ENCODE results near the gene TMEM92.

The TMEM92 gene

DNA sequence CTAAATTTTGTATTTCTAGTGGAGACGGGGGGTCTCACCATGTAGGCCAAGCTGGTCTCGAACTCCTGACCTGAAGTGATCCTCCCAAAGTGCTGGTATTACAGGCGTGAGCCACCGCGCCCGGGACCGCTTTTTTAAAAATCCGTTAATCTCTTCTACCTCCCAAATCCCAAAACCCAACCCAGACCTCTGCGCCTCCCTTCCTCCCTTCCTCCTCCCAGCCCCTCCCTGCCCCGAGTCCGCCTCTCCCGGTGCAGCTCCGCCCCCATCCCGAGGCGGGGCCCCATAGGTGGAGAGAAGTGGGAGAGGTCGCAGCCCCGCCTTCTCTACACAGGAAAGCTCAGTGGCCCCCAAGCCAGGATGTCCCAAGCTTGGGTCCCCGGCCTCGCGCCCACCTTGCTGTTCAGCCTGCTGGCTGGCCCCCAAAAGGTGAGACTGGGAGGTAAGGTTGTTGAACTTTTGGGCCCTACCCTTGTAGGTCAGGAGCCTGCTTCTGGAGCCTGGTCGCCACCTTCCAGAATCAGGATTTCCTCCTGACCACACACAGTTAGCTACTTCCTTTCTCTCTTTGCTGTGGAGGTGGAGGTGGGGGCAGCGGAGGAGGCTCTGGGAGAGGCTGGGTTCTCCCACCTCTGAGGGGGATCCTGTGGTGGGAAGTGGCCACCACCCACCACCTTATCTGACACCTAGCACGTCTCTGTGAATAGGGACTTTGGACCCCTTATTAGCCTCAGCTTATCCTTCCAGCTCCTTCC lies at the start of gene TMEM92:
Gene TMEM92, plus strand, starts transcription at position 325 of the 755 bp plus-strand sequence. Its CDS starts 36 bp downstream, at position 361.
- DNase-seq = no peak

DNA sequence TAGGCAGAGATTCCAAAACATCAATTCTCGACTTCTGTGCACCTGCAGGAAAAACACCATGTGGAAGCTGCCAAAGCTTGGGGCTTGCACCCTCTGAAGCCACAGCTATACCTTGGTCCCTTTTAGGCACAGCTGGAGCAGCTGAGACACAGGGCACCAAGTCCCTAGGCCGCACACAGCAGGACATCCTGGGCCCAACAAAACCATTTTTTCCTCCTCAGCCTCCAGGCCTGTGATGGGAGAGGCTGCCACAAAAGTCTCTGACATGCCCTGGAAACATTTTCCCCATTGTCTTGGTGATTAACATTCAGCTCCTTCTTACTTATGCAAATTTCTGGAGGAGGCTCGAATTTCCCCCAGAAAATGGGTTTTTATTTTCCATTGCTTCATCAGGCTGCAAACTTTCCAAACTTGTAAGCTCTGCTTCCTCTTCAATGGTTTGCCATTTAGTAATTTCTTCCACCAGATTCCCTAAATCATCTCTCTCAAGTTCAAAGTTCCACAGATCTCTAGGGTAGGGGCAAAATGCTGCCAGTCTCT lies 48.5 kb upstream of the TMEM92 start:
- DNase-seq = no peak

- no peak for DNase-seq
These were observed 39.7 kb upstream of the TMEM92 start for GRCh38 chr17:50234581-50234980.

GRCh38 chr17:50237901-50238300 lies 36.4 kb upstream of the TMEM92 start:
- no peak for DNase-seq

- DNase-seq = no peak
These were observed 35.5 kb upstream of the TMEM92 start for GRCh38 chr17:50238601-50239280.

DNA sequence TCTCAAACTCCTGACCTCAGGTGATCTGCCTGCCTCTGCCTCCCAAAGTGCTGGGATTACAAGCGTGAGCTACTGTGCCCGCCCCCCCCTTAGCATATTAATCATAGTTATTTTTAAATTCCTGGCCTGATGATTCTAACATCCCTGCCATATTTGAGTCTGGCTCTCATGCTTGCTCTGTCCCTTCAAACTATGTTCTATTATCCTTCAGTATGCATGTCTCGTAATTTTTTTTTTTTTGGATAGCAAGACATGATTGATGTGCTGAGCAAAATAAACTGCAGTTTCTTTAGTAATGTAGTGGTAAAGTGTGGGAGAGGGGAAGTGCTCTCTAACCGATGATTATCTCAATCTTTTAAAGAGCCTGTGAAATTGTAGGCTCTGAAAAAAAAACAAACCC lies 34.3 kb upstream of the TMEM92 start:
- DNase-seq = no peak

DNA sequence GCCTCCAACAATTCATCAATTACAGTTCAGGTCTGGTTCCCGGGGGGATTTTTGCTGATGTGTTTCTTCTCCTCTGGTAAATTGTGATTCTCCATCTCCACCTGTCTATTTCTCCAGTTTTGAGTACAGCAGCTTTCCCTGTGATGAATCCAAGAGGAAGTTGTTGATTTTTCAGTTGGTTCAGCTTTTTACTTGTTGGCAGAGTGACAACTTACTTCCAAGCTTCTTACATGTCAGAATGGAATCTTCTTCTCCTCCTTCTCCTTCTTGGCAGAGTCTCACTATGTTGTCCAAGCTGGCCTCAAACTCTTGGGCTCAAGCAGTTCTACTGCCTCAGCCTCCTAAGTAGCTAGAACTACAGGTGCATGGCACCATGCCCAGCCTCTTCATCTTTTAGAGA lies 33.4 kb upstream of the TMEM92 start:
- no peak for DNase-seq

- no peak for DNase-seq
These were observed 32.8 kb upstream of the TMEM92 start for GRCh38 chr17:50241431-50241830.

GRCh38 chr17:50244771-50245170 lies 29.5 kb upstream of the TMEM92 start:
- no peak for DNase-seq

GRCh38 chr17:50248255-50248654 lies 26.0 kb upstream of the TMEM92 start:
- no peak for DNase-seq

DNA sequence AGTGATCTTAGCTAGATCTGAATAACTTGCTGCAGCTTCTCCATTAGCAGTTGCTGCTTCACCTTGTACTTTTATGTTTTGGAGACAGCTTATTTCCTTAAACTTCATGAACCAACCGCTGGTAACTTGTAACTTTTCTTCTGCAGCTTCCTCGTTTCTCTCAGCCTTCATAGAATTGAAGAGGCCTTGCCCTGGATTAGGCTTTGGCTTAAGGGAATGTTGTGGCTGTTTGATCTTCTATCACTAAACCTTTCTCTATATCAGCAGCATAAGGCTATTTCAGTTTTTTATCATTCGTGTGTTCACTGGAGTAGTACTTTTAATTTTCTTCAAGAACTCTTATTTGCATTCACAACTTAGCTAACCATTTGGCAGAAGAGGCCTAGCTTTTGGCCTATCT lies 21.5 kb upstream of the TMEM92 start:
- no peak for DNase-seq

DNA sequence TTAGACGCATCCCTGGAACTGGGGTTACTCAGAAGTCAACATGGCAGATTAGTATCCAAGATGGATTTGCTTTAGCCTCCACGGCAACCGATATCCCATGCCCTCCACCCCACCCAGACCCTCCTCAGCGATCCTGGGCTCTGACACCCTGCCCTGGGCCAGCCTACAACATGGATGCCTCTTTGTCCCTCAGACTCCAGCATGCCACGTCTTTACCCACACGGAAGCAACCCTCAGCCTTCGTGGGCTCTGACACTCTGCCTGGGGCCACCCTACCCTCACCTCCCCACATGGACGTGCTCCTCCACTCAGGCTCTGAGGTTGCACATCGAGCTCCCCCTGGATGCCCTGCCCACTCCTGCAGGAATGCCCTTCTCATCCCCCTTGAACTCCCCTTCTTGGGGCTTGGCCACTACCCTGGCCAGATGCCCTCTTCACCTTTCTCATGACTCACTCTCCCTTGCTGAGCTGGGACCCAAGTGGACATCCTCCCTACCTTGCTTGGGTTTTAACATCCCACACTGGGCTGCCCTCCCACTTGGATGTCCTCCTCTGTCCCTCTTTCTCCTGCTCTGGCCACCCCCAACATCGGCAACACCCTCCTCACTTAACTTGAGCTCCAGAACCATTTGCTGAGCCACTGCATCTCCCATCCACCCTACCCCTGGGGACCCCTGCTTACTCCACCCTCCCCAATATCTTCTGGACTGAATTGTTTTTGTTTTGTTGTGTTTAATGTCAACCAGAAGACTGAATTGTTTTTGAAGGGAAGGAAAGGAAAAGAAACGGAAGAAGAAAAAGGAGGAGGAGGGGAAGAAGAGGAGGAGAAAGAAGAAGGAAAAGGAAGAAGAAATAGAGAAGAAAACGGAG lies 18.3 kb upstream of the TMEM92 start:
- no peak for DNase-seq

DNA sequence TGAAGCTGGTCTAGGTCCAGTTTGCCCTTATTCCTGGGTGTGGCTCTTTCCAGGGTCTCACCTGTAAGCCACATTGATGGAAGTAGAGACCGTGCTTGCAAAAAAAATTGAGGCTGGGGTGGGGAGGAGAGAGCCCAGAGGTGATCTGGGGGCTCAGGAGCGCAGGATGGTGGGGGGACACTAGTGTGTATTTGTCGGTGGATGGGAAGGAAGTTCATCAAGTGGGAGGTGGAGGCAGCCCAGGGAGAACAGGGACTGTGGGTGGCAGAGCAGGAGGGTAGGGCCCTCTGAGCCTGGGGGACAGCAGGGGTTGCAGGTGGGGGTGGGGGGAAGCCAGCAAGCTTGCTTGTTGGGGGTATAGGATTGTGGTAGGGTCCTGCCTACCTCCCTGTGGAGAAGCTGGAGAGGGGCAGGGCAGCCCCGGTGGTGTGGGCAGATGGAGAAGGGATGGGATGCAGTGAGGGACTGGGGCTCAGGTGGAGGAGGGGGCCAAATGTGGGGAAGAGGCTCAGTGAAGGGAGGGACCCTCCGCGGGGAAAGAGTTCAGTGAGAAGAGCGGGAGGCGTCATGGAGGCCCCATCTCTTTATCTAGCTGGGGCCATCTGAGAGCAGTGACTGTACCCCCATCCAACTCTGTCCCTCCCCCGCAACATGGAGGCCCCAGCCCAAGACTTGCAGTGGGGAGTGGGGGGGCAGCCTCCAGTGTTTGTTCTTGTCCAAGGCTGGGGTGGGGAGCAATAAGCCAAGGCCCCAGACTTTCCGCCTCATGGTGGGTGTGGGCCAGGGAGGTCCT lies 17.2 kb upstream of the TMEM92 start:
- DNase-seq = no peak

GRCh38 chr17:50257676-50258224 lies 16.5 kb upstream of the TMEM92 start:
- DNase-seq = no peak

DNA sequence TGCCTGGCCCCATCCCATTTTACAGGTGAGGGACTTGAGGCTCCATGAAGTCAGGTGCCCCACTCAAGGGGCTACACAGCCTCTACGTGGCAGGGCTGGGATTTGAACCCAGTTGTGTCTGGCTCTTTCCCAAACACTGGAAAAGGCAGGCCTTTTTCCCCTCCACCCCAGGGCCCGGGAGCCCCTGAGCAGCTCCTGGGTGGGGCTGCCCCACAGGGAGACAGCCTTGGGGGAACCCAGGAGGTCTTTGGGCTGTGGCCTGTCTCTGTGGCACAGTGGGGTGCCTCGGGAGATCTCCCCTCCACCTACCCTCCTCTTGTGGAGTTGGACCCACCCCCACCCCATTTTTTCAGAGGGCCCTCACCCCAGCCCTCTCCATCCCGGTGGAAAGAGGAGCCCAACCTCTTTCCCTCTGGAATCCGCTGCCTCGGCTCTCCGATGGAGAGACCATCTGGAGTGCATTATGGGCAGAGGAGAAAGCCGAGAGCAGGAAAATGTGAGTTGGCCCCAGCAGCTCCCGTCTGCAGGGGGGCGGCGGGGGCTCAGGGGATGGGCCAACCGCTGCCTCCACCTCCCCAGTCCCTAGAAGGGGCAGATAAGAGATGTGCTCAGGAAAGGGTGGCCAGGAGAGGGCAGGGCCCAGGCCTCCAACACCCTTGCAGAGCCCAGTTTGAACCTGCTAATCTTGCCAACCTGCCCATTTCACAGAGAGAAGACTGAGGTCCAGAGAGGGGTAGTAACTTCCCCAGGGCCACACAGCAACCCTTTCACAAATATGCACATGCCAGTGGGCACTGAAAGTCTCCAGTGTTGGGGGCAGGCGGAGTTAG lies 15.4 kb upstream of the TMEM92 start:
- no peak for DNase-seq

DNA sequence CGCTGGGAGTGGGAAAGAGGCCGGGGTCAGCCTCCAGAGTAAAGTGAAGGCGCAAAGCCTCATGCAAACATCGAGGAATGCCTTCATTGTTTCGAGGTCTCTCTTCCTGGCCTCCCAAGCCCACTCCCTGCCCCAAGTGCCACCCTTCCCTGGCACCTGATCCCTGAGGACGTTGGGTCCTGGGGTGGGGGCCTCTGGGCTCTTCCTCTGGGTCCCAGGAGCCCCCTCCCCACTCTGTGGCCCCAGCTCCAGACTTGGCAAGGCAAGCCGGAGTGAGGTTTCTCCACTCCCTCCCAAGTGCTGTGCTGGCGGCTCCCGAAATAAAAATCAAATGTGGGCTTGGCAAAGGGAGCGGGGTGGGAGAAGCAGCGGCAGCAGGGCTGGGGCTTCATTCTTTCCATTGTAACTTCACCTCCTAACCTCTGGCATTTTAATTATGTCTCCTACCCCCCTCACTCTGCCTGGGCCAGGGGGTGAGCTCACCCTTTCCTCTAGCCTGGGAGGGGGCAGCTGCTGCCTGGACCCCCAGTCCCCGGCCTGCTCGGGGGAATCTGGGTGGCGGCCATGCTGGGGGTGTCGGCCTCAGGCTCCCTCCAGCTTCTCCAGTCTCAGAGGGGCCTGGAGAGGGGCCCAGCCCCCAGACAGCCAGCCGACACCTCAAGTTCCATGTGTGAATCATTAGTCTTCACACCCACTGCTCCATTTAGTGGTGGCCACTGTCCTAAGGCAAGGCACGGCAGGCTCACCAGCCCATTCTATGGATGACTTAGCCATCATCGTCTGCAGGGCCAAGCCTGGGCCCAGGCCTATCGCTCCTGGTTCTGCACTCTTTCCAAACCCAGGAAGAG lies 14.6 kb upstream of the TMEM92 start:
- no peak for DNase-seq

- DNase-seq = no peak
These were observed 13.8 kb upstream of the TMEM92 start for GRCh38 chr17:50260501-50260911.

DNA sequence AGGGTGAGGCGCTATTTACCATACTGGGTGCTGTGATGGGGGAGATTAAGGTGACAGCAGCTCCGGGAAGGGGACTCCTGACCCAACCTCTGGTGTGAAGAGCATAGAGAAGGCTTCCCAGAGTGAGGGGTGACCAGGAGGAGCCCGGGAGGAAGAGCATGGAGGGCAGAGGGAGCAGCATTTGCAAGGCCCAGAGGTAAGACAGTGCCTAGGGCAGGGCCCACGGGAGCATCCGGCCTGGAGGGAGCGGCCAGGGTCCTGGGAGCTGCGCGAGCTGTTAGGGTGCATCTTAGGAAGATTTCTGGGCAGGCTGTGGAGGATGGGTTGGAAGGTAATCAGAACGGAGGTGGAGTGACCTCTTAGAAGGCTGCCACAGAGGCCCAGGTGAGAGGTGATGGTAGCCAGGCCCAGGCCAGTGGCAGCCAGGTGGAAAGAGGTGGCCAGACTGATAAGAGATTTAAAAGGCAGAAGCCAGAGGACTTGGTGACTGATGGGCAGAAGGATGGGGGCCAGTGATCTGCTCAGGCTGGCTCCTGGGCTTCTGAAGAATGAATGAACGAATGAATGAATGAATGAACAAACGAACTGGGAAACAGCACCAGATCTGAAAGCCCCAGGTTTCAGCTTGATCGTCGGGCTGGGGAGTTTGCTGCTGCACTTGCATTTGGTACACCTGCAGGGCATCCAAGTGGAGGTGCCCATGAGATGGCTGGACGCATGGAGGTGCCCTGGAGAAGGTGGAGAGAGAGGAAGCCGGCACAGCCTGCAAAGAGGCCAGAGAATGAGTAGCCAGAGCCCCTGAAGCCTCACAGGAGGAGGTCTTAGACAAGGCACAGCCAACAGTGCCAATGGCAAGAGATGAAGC lies 13.0 kb upstream of the TMEM92 start:
- DNase-seq = no peak
